Measurements from ENCODE around the gene RPL18. TPM values are rescaled to one million over a fixed set of nuclear protein-coding genes. Genes with fewer than 3 reads are reported as not detected.

RPL18 gene
- total and polyA plus RNA-seq, 9 of the 15 experiments (the other 6 are each of a cell fraction or from before 2014, with no cell fraction given), result 312 to 2,635 (median 1,653) TPM

- no peak for TF ChIP-seq GMEB1 (CRISPR knock-in tag; IDR thresholded peaks at IDR 0.05)
- no peak for TF ChIP-seq STAG1 (CRISPR knock-in tag; IDR thresholded peaks at IDR 0.05; ENCODE audit: borderline replicate concordance)
- TF ChIP-seq ZNF3 (CRISPR knock-in tag; IDR thresholded peaks at IDR 0.05), result no peak
- TF ChIP-seq JUN (IDR thresholded peaks at IDR 0.05; ENCODE audit: borderline replicate concordance, low read depth, low read length), result no peak
- no peak for TF ChIP-seq JUN (CRISPR knock-in tag; IDR thresholded peaks at IDR 0.05; ENCODE audit: borderline replicate concordance)
- no peak for TF ChIP-seq ZNF12 (CRISPR knock-in tag; IDR thresholded peaks at IDR 0.05)
- TF ChIP-seq HES1 (IDR thresholded peaks at IDR 0.05; ENCODE audit: low read depth), result no peak
- no peak for TF ChIP-seq CCNT2 (IDR thresholded peaks at IDR 0.05; ENCODE audit: borderline replicate concordance, extremely low read depth, insufficient read length, low read depth, low read length)
- TF ChIP-seq ZNF165 (CRISPR knock-in tag; IDR thresholded peaks at IDR 0.05; ENCODE audit: borderline replicate concordance), result no peak
These were observed 17.2 kb upstream of the RPL18 start (continued) for GRCh38 chr19:48635966-48636858.

Data from K562 (cell line).